ENCODE data around the gene AUP1.

DNA sequence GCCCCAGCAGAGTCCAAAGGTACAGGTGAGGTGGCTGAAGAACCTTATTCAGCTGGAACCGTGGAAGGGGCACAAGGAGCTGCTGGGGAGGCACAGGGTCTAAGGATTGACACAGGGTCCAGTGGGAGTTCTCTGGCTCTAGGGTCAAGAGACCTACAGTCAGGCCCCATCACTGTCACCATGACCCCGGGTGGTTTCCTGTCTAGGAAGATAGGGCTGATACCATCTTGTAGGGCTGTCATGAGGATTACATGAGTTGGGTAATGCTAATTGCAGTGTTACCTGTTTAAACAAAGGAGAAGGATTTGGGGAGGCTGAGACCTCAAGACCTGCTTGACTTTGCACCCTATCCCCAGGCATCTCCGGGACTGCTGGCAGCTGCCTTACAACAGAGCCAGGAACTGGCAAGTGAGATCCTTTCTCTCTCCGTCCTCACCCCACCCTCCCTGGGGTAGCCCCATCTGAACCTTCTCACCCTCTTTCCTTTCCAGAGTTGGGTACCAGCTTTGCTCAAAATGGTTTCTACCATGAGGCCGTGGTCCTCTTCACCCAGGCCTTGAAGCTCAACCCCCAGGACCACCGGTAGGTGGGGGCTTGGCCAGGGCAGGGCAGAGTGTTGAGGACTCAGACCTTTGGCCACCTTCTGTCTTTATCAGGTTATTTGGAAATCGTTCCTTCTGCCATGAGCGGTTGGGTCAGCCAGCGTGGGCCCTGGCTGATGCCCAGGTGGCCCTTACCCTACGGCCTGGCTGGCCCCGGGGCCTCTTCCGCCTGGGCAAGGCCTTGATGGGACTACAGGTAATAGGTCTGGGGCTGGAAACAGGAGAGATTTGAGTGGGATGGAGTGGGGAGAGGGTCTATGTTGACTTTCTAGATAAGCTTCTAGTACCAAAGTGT lies 37.6 kb downstream of the AUP1 start:
- TF ChIP-seq, protein P1, sequence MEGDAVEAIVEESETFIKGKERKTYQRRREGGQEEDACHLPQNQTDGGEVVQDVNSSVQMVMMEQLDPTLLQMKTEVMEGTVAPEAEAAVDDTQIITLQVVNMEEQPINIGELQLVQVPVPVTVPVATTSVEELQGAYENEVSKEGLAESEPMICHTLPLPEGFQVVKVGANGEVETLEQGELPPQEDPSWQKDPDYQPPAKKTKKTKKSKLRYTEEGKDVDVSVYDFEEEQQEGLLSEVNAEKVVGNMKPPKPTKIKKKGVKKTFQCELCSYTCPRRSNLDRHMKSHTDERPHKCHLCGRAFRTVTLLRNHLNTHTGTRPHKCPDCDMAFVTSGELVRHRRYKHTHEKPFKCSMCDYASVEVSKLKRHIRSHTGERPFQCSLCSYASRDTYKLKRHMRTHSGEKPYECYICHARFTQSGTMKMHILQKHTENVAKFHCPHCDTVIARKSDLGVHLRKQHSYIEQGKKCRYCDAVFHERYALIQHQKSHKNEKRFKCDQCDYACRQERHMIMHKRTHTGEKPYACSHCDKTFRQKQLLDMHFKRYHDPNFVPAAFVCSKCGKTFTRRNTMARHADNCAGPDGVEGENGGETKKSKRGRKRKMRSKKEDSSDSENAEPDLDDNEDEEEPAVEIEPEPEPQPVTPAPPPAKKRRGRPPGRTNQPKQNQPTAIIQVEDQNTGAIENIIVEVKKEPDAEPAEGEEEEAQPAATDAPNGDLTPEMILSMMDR (IDR thresholded peaks at IDR 0.05; ENCODE audit: poor library complexity, severe bottlenecking) = no peak
- TF ChIP-seq EZH2 (IDR thresholded peaks at IDR 0.05; ENCODE audit: borderline replicate concordance, insufficient read depth, low read length, poor library complexity, severe bottlenecking) (no peak), TAF1 (IDR thresholded peaks at IDR 0.05; ENCODE audit: low read depth) (no peak), POLR2AphosphoS5 (IDR thresholded peaks at IDR 0.05) (no peak), EP300 (conservative IDR thresholded peaks at IDR 0.05; ENCODE audit: poor library complexity, severe bottlenecking) (no peak), RAD21 (conservative IDR thresholded peaks at IDR 0.05) (no peak), SMC3 (conservative IDR thresholded peaks at IDR 0.05; ENCODE audit: poor library complexity) (no peak), MXI1 (conservative IDR thresholded peaks at IDR 0.05; ENCODE audit: poor library complexity, severe bottlenecking) (no peak)
- TF ChIP-seq, protein P2, sequence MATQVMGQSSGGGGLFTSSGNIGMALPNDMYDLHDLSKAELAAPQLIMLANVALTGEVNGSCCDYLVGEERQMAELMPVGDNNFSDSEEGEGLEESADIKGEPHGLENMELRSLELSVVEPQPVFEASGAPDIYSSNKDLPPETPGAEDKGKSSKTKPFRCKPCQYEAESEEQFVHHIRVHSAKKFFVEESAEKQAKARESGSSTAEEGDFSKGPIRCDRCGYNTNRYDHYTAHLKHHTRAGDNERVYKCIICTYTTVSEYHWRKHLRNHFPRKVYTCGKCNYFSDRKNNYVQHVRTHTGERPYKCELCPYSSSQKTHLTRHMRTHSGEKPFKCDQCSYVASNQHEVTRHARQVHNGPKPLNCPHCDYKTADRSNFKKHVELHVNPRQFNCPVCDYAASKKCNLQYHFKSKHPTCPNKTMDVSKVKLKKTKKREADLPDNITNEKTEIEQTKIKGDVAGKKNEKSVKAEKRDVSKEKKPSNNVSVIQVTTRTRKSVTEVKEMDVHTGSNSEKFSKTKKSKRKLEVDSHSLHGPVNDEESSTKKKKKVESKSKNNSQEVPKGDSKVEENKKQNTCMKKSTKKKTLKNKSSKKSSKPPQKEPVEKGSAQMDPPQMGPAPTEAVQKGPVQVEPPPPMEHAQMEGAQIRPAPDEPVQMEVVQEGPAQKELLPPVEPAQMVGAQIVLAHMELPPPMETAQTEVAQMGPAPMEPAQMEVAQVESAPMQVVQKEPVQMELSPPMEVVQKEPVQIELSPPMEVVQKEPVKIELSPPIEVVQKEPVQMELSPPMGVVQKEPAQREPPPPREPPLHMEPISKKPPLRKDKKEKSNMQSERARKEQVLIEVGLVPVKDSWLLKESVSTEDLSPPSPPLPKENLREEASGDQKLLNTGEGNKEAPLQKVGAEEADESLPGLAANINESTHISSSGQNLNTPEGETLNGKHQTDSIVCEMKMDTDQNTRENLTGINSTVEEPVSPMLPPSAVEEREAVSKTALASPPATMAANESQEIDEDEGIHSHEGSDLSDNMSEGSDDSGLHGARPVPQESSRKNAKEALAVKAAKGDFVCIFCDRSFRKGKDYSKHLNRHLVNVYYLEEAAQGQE (IDR thresholded peaks at IDR 0.05; ENCODE audit: borderline replicate concordance) = no peak
